Epithelial cell of proximal tubule (primary cell): ENCODE data around the gene ETFA. TPM values are rescaled to one million over a fixed set of nuclear protein-coding genes. Genes with fewer than 3 reads are reported as not detected.

Source experiments
- DNase-seq: peaks from one replicate; pipeline ENCODE4 v3.0.0-alpha.2; 2011; ENCODE audit warnings: low read depth
- H3K4me3 ChIP-seq: 2 replicates; pipeline ENCODE4 v1.5.1; 2011; ENCODE audit warnings: low read depth, mild to moderate bottlenecking, low read length
- CTCF ChIP-seq: conservative IDR thresholded peaks from 2 replicates; pipeline ENCODE4 v1.5.1; 2012; ENCODE audit warnings: low read depth, mild to moderate bottlenecking, low read length
- total RNA-seq: library from RNA; depleted of rRNA; stranded (reverse); fragments of >200 nt; gene quantifications from 2 replicates; pipeline ENCODE4 v1.2.3, GENCODE V29; 2015

Gene ETFA
- total RNA-seq, 1 donor from 2014 or later = 117 TPM

- TF ChIP-seq CTCF = no peak
- no peak for DNase-seq
- H3K4me3 ChIP-seq = no peak overlapping the region
These were observed 104.8 kb downstream of the ETFA start for GRCh38 chr15:76206325-76206976.

- TF ChIP-seq CTCF = no peak
- DNase-seq = no peak
- no peak overlapping the region for H3K4me3 ChIP-seq
These were observed 106.3 kb downstream of the ETFA start for GRCh38 chr15:76204916-76205460.

GRCh38 chr15:76204109-76204845, 107.0 kb downstream of the ETFA start:
- no peak for DNase-seq
- no peak overlapping the region for H3K4me3 ChIP-seq
- no peak for TF ChIP-seq CTCF

GRCh38 chr15:76203346-76204108, 107.7 kb downstream of the ETFA start:
- no peak for DNase-seq
- no peak overlapping the region for H3K4me3 ChIP-seq
- no peak for TF ChIP-seq CTCF

- no peak overlapping the region for H3K4me3 ChIP-seq
- TF ChIP-seq CTCF = no peak
- DNase-seq = no peak
These were observed 109.6 kb downstream of the ETFA start for GRCh38 chr15:76201536-76202255.

- DNase-seq = no peak
- H3K4me3 ChIP-seq = no peak overlapping the region
- TF ChIP-seq CTCF = no peak
These were observed 110.6 kb downstream of the ETFA start for GRCh38 chr15:76200641-76201105.
